HG02642 (cell line): ENCODE measurements around the gene NLK.
"Not testable (repeated sequence)": the region's sequence is repeated elsewhere in the genome, so short reads cannot be mapped to it uniquely, and the experiment has no call there.

Source experiments
- ATAC-seq: cut with Tn5 transposase; IDR thresholded peaks from one replicate; pipeline ENCODE4 v1.9.1; 2021; ENCODE audit warnings: mild to moderate bottlenecking; ENCODE audit not compliant: unreplicated experiment, poor library complexity

Gene NLK

GRCh38 chr17:28186472-28186871, 144.0 kb downstream of the NLK start:
- ATAC-seq, result not testable (repeated sequence)

DNA sequence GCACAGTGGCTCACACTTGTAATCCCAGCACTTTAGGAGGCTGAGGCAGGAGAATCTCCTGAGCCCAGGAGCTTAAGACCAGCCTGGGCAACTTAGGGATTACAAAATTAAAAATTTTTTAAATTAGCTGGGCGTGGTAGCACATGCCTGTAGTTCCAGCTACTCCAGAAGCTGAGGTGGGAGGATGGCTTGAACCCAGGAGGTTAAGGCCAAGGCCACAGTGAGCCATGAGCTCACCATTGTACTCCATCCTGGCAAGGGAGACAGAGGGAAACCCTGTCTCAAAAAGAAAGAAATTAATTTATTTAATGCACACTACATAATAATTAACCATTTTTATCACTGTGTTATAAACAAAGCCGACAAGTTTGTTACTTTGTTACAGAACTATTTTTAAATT, 145.5 kb downstream of the NLK start:
- ATAC-seq, result no peak

- no peak for ATAC-seq
These were observed 146.4 kb downstream of the NLK start for GRCh38 chr17:28188841-28189263.

- ATAC-seq, result no peak
These were observed 147.2 kb downstream of the NLK start for GRCh38 chr17:28189667-28190066.

DNA sequence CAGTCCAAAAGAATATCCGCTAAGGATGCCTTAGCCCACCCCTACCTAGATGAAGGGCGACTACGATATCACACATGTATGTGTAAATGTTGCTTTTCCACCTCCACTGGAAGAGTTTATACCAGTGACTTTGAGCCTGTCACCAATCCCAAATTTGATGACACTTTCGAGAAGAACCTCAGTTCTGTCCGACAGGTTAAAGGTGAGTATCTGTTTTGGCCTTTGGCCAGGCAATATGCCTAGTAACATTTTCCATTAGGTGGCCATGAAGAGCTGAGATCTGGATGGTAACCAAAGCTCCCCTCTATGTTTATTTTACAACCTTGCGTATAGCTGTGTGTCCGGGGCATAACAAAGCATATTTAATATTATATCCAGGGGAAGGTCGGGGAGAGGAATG, 148.5 kb downstream of the NLK start:
- no peak for ATAC-seq

DNA sequence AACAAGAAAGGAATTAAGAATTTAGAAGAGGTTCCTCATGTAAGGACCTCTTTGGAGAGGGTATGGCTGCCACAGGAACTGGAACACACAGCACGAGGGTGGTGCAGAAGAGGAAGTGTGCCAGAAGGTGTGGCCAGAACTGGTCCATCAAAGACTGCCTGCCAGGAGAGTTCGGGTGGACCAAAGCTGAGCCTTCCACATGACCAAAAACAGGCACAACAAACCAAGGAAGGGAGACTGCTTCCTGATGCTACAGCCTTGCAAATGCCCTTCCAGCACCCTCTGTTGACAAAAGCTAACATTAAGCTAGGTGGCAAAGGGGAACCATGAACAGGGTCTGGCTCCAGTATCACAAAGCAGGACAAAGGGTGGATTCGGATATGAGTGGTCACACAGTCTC, 150.8 kb downstream of the NLK start:
- ATAC-seq, result no peak

DNA sequence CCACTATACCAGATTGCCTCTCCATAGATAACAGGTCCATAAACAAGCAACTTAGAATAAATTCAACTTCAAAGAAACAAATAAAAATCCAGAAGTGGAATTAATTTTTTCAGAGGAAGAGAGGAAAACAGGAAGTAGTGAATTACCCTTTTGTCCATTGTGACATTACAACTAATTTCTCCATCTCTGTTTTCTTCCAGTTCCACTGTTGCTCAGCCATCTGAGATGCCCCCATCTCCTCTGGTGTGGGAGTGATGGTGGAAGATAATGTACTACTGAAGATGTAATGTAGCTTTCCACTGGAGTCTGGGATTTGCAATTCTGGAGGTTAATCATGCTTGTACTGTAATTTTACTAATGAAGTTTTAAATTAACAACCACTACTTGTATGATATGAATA, 151.9 kb downstream of the NLK start:
- ATAC-seq, result no peak

- no peak for ATAC-seq
These were observed 154.2 kb downstream of the NLK start for GRCh38 chr17:28196636-28197035.

GRCh38 chr17:28199115-28199514, 156.6 kb downstream of the NLK start:
- ATAC-seq, result no peak

GRCh38 chr17:28199728-28200127, 157.3 kb downstream of the NLK start:
- no peak for ATAC-seq

DNA sequence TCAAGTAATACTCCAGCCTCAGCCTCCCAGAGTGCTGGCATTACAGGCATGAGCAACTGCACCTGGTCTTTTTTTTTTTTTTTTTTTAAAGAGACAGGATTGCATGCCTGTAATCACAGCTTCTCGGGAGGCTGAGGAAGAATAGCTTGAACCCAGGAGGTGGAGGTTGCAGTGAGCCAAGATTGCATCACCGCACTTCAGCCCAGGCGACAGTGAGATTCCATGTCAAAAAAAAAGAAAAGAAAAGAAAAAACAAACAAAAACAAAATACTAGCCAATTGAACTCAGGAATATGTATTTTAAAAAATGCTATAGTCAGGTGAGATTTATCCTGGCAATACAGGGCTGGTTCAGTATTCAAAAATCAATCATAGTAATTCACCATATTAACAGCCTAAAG, 158.8 kb downstream of the NLK start:
- no peak for ATAC-seq

GRCh38 chr17:28204244-28204643, 161.8 kb downstream of the NLK start:
- no peak for ATAC-seq

- no peak for ATAC-seq
These were observed 162.3 kb downstream of the NLK start for GRCh38 chr17:28204751-28205150.

DNA sequence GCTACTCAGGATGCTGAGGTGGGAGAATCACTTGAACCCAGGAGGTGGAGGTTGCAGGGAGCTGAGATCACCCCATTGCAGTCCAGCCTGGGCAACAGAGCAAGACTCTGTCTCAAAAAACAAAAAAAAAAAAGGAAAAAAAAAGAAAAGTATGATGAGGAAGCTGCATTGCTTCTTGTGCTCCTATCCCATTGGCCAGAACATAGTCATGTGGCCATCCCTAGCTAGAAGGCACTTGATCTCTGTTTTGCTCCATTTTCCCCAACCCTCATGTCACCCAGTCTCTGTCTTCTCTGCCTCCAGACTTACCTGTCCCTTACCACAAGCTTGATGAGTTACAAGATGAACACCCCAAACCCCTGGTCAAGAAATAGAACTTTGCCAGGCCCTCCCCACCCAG, 163.8 kb downstream of the NLK start:
- ATAC-seq, result no peak

- no peak for ATAC-seq
These were observed 169.3 kb downstream of the NLK start for GRCh38 chr17:28211811-28212210.

DNA sequence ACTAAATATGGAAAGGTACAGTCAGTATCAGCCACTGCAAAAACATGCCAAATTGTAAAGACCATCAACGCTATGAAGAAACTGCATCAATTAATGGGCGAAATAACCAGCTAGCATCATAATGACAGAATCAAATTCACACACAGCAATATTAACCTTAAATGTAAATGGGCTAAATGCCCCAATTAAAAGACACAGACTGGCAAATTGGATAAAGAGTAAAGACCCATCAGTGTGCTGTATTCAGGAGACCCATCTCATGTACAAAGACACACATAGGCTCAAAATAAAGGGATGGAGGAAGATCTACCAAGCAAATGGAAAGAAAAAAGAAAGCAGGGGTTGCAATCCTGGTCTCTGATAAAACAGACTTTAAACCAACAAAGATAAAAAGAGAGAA, 171.1 kb downstream of the NLK start:
- ATAC-seq, result not testable (repeated sequence)

GRCh38 chr17:28216052-28216451, 173.6 kb downstream of the NLK start:
- no peak for ATAC-seq

DNA sequence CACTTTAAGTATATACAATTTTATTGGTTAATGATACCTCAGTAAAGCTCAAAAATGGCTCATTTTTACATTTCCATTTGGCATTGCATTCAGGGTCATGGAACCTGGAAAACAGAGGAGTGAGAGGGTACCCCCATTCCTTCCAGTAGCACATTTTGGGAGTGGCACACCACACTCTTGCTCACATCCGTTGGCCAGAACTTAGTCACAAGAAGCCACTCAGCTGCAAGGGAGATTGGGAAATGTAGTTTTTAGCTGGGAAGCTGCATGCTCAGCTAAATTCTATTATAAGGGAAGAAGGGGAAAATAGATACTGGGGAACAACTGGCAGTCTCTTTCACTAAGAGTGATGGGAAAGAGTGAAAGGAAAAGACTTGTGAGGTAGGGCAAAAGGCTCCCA, 174.1 kb downstream of the NLK start:
- ATAC-seq, result no peak

GRCh38 chr17:28219771-28220170, 177.3 kb downstream of the NLK start:
- no peak for ATAC-seq

GRCh38 chr17:28221751-28222414, 179.4 kb downstream of the NLK start:
- no peak for ATAC-seq

GRCh38 chr17:28225271-28225670, 182.8 kb downstream of the NLK start:
- ATAC-seq, result no peak

GRCh38 chr17:28225867-28226266, 183.4 kb downstream of the NLK start:
- no peak for ATAC-seq
